Body of pancreas (tissue), 4 donors: ENCODE results near the gene SLC23A2.

Experiments used
- CTCF ChIP-seq, 7 experiments: fragments of 450-650 bp in 4 of 7; fragments of 200-600 bp in 3 of 7; sonication (generic) in 3 of 7; IDR thresholded peaks; one replicate each; pipeline ENCODE4 v1.5.1; 2016 to 2019; ENCODE audit warnings: antibody characterized with exemption in 7 of 7
- POLR2A ChIP-seq, 3 donors: fragments of 450-650 bp; IDR thresholded peaks; one replicate each; pipeline ENCODE4 v1.6.1; 2016; ENCODE audit warnings: antibody characterized with exemption in 3 of 3, mild to moderate bottlenecking in 2 of 3

DNA sequence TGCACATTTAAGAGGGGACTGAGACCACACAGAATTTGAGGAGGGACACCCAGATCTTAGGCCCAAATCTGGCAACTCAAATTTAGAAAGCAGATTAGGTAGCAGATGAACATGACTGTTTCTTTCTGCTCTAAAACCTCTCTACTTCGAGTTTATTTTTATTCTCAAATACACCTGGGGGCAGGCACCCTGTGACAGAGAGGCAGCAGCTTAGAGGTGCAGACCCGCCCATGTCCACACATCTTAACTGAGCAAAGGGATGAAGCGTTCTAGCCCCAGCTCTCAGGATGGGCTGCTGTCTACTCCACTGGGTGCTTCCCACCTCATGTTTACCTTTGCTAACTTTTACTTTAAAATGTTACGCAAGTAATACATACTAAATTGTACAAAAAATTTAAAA lies 125.0 kb downstream of the SLC23A2 start:
- TF ChIP-seq CTCF (IDR thresholded peaks at IDR 0.05): no peak
- no peak for TF ChIP-seq POLR2A (IDR thresholded peaks at IDR 0.05)
